ENCODE data around the gene SUPT3H.
A peak's percentile ranks its signal among the peaks of the same experiment; 100 is the strongest.

Gene SUPT3H

GRCh38 chr6:44804016-44804415 is 573.7 kb downstream of the SUPT3H start:
- Histone ChIP-seq H3K9ac (ENCODE audit: low read length in 2 of 2) (no peak overlapping the region), H3K4me1 (ENCODE audit: control insufficient read depth, insufficient read depth, low read length) (no peaks in the 10 kb centered on the region), H3K27ac (ENCODE audit: low read length) (no peak overlapping the region), H3K36me3 (ENCODE audit: control insufficient read depth in 2 of 2, insufficient read depth in 2 of 2, low read length in 2 of 2) (no peaks in the 10 kb centered on the region), H3K4me3 (ENCODE audit: low read length in 2 of 2) (no peak overlapping the region), H3K27me3 (ENCODE audit: control insufficient read depth in 1 of 2, insufficient read depth in 2 of 2, low read length in 2 of 2) (no peaks in the 10 kb centered on the region), H3K9me3 (ENCODE audit: control insufficient read depth in 2 of 2, low read length in 2 of 2) (no peaks in the 10 kb centered on the region)

GRCh38 chr6:44800784-44801592 is 576.7 kb downstream of the SUPT3H start:
- H3K9ac ChIP-seq (ENCODE audit: low read length in 2 of 2), result no peak overlapping the region
- no peaks in the 10 kb centered on the region for H3K27me3 ChIP-seq (ENCODE audit: control insufficient read depth in 1 of 2, insufficient read depth in 2 of 2, low read length in 2 of 2)
- H3K4me1 ChIP-seq (ENCODE audit: control insufficient read depth, insufficient read depth, low read length), result no peaks in the 10 kb centered on the region
- no peak overlapping the region for H3K4me3 ChIP-seq (ENCODE audit: low read length in 2 of 2)
- no peaks in the 10 kb centered on the region for H3K36me3 ChIP-seq (ENCODE audit: control insufficient read depth in 2 of 2, insufficient read depth in 2 of 2, low read length in 2 of 2)
- no peaks in the 10 kb centered on the region for H3K9me3 ChIP-seq (ENCODE audit: control insufficient read depth in 2 of 2, low read length in 2 of 2)
- H3K27ac ChIP-seq (ENCODE audit: low read length), result no peak overlapping the region

- Histone ChIP-seq H3K36me3 (ENCODE audit: control insufficient read depth in 2 of 2, insufficient read depth in 2 of 2, low read length in 2 of 2) (no peaks in the 10 kb centered on the region), H3K9me3 (ENCODE audit: control insufficient read depth in 2 of 2, low read length in 2 of 2) (no peaks in the 10 kb centered on the region), H3K27me3 (ENCODE audit: control insufficient read depth in 1 of 2, insufficient read depth in 2 of 2, low read length in 2 of 2) (no peaks in the 10 kb centered on the region), H3K4me3 (ENCODE audit: low read length in 2 of 2) (peak overlapping the region in 1 of 2 donors; percentile 47), H3K27ac (ENCODE audit: low read length) (no peak overlapping the region), H3K4me1 (ENCODE audit: control insufficient read depth, insufficient read depth, low read length) (no peaks in the 10 kb centered on the region), H3K9ac (ENCODE audit: low read length in 2 of 2) (no peak overlapping the region)
These were observed 577.5 kb downstream of the SUPT3H start for GRCh38 chr6:44800171-44800783.

- Histone ChIP-seq H3K27ac (ENCODE audit: low read length) (no peak overlapping the region), H3K9ac (ENCODE audit: low read length in 2 of 2) (no peak overlapping the region), H3K4me1 (ENCODE audit: control insufficient read depth, insufficient read depth, low read length) (no peaks in the 10 kb centered on the region), H3K36me3 (ENCODE audit: control insufficient read depth in 2 of 2, insufficient read depth in 2 of 2, low read length in 2 of 2) (no peaks in the 10 kb centered on the region), H3K4me3 (ENCODE audit: low read length in 2 of 2) (no peak overlapping the region), H3K27me3 (ENCODE audit: control insufficient read depth in 1 of 2, insufficient read depth in 2 of 2, low read length in 2 of 2) (no peaks in the 10 kb centered on the region), H3K9me3 (ENCODE audit: control insufficient read depth in 2 of 2, low read length in 2 of 2) (no peaks in the 10 kb centered on the region)
These were observed 580.0 kb downstream of the SUPT3H start for GRCh38 chr6:44797746-44798145.

GRCh38 chr6:44795326-44795725 is 582.4 kb downstream of the SUPT3H start:
- Histone ChIP-seq H3K36me3 (ENCODE audit: control insufficient read depth in 2 of 2, insufficient read depth in 2 of 2, low read length in 2 of 2) (no peaks in the 10 kb centered on the region), H3K27me3 (ENCODE audit: control insufficient read depth in 1 of 2, insufficient read depth in 2 of 2, low read length in 2 of 2) (no peaks in the 10 kb centered on the region)

GRCh38 chr6:44789806-44790205 is 587.9 kb downstream of the SUPT3H start:
- no peaks in the 10 kb centered on the region for H3K36me3 ChIP-seq (ENCODE audit: control insufficient read depth in 2 of 2, insufficient read depth in 2 of 2, low read length in 2 of 2)
- H3K27me3 ChIP-seq (ENCODE audit: control insufficient read depth in 1 of 2, insufficient read depth in 2 of 2, low read length in 2 of 2), result no peaks in the 10 kb centered on the region
- no peak overlapping the region for H3K9ac ChIP-seq (ENCODE audit: low read length in 2 of 2)

More at GRCh38 chr6:44795326-44795725, 582.4 kb downstream of the SUPT3H start:
- H3K4me1 ChIP-seq (ENCODE audit: control insufficient read depth, insufficient read depth, low read length), result no peaks in the 10 kb centered on the region
- H3K27ac ChIP-seq (ENCODE audit: low read length), result no peak overlapping the region
- no peaks in the 10 kb centered on the region for H3K9me3 ChIP-seq (ENCODE audit: control insufficient read depth in 2 of 2, low read length in 2 of 2)
- H3K4me3 ChIP-seq (ENCODE audit: low read length in 2 of 2), result no peak overlapping the region
- H3K9ac ChIP-seq (ENCODE audit: low read length in 2 of 2), result no peak overlapping the region

GRCh38 chr6:44789061-44789460 is 588.7 kb downstream of the SUPT3H start:
- no peak overlapping the region for H3K4me3 ChIP-seq (ENCODE audit: low read length in 2 of 2)
- no peaks in the 10 kb centered on the region for H3K4me1 ChIP-seq (ENCODE audit: control insufficient read depth, insufficient read depth, low read length)
- no peaks in the 10 kb centered on the region for H3K27me3 ChIP-seq (ENCODE audit: control insufficient read depth in 1 of 2, insufficient read depth in 2 of 2, low read length in 2 of 2)
- H3K9me3 ChIP-seq (ENCODE audit: control insufficient read depth in 2 of 2, low read length in 2 of 2), result no peaks in the 10 kb centered on the region
- no peak overlapping the region for H3K27ac ChIP-seq (ENCODE audit: low read length)
- H3K9ac ChIP-seq (ENCODE audit: low read length in 2 of 2), result no peak overlapping the region
- H3K36me3 ChIP-seq (ENCODE audit: control insufficient read depth in 2 of 2, insufficient read depth in 2 of 2, low read length in 2 of 2), result no peaks in the 10 kb centered on the region

More at GRCh38 chr6:44789806-44790205, 587.9 kb downstream of the SUPT3H start:
- Histone ChIP-seq H3K9me3 (ENCODE audit: control insufficient read depth in 2 of 2, low read length in 2 of 2) (no peaks in the 10 kb centered on the region), H3K4me1 (ENCODE audit: control insufficient read depth, insufficient read depth, low read length) (no peaks in the 10 kb centered on the region), H3K4me3 (ENCODE audit: low read length in 2 of 2) (no peak overlapping the region), H3K27ac (ENCODE audit: low read length) (no peak overlapping the region)

- Histone ChIP-seq H3K9me3 (ENCODE audit: control insufficient read depth in 2 of 2, low read length in 2 of 2) (no peaks in the 10 kb centered on the region), H3K36me3 (ENCODE audit: control insufficient read depth in 2 of 2, insufficient read depth in 2 of 2, low read length in 2 of 2) (no peaks in the 10 kb centered on the region), H3K27me3 (ENCODE audit: control insufficient read depth in 1 of 2, insufficient read depth in 2 of 2, low read length in 2 of 2) (no peaks in the 10 kb centered on the region), H3K4me3 (ENCODE audit: low read length in 2 of 2) (no peak overlapping the region), H3K4me1 (ENCODE audit: control insufficient read depth, insufficient read depth, low read length) (no peaks in the 10 kb centered on the region), H3K9ac (ENCODE audit: low read length in 2 of 2) (no peak overlapping the region), H3K27ac (ENCODE audit: low read length) (no peak overlapping the region)
These were observed 589.2 kb downstream of the SUPT3H start for GRCh38 chr6:44788387-44788981.

- Histone ChIP-seq H3K36me3 (ENCODE audit: control insufficient read depth in 2 of 2, insufficient read depth in 2 of 2, low read length in 2 of 2) (no peaks in the 10 kb centered on the region), H3K27me3 (ENCODE audit: control insufficient read depth in 1 of 2, insufficient read depth in 2 of 2, low read length in 2 of 2) (no peaks in the 10 kb centered on the region)
These were observed 590.4 kb downstream of the SUPT3H start for GRCh38 chr6:44787254-44787834.

GRCh38 chr6:44785130-44785529 is 592.6 kb downstream of the SUPT3H start:
- no peaks in the 10 kb centered on the region for H3K9me3 ChIP-seq (ENCODE audit: control insufficient read depth in 2 of 2, low read length in 2 of 2)
- no peaks in the 10 kb centered on the region for H3K36me3 ChIP-seq (ENCODE audit: control insufficient read depth in 2 of 2, insufficient read depth in 2 of 2, low read length in 2 of 2)
- no peak overlapping the region for H3K4me3 ChIP-seq (ENCODE audit: low read length in 2 of 2)
- H3K9ac ChIP-seq (ENCODE audit: low read length in 2 of 2), result no peak overlapping the region
- no peaks in the 10 kb centered on the region for H3K27me3 ChIP-seq (ENCODE audit: control insufficient read depth in 1 of 2, insufficient read depth in 2 of 2, low read length in 2 of 2)
- no peak overlapping the region for H3K27ac ChIP-seq (ENCODE audit: low read length)
- no peaks in the 10 kb centered on the region for H3K4me1 ChIP-seq (ENCODE audit: control insufficient read depth, insufficient read depth, low read length)

More at GRCh38 chr6:44787254-44787834, 590.4 kb downstream of the SUPT3H start:
- no peak overlapping the region for H3K27ac ChIP-seq (ENCODE audit: low read length)
- H3K4me1 ChIP-seq (ENCODE audit: control insufficient read depth, insufficient read depth, low read length), result no peaks in the 10 kb centered on the region
- no peaks in the 10 kb centered on the region for H3K9me3 ChIP-seq (ENCODE audit: control insufficient read depth in 2 of 2, low read length in 2 of 2)
- no peak overlapping the region for H3K4me3 ChIP-seq (ENCODE audit: low read length in 2 of 2)
- H3K9ac ChIP-seq (ENCODE audit: low read length in 2 of 2), result no peak overlapping the region
